H1 (cell line): Measurements from ENCODE around the gene KIAA0513. TPM values are rescaled to one million over a fixed set of nuclear protein-coding genes. Genes with fewer than 3 reads are reported as not detected.

Source experiments
- CTCF ChIA-PET: fragments of 300-600 bp; sonication (Branson Sonifier 250); formaldehyde crosslinking; loops from one replicate; lab custom pipeline; 2021; ENCODE audit not compliant: partially characterized antibody; lab: Charles Lee
- POLR2A ChIA-PET: fragments of 300-600 bp; sonication (Branson Sonifier 250); formaldehyde crosslinking; loops from one replicate; lab custom pipeline; 2021; ENCODE audit warnings: inconsistent platforms; ENCODE audit not compliant: partially characterized antibody; lab: Charles Lee
- DNase-seq, 2 experiments: peaks; one replicate each; pipeline versions ENCODE4 v3.0.0 to v3.0.0-alpha.2; 2010 to 2022; ENCODE audit warnings: low spot score in 2 of 2, low read depth in 1 of 2, mixed read lengths in 1 of 2
- FAIRE-seq: peaks from 2 replicates; lab custom pipeline; 2011; peaks lifted over from hg19 to GRCh38; lab: Jason Lieb, UNC
- H2AFZ ChIP-seq: 2 replicates; pipeline ENCODE4 v1.8.1; 2012; ENCODE audit warnings: low read length, inconsistent platforms
- H2AK5ac ChIP-seq: 2 replicates; pipeline ENCODE4 v1.6.1; 2013; ENCODE audit warnings: low read depth, low read length
- H2BK120ac ChIP-seq: replicated peaks from 2 replicates; pipeline ENCODE3; 2013; ENCODE audit warnings: low read depth, low read length, inconsistent platforms
- H2BK12ac ChIP-seq: 2 replicates; pipeline ENCODE4 v1.6.1; 2013; ENCODE audit warnings: low read depth, low read length
- H2BK15ac ChIP-seq: 2 replicates; pipeline ENCODE4 v1.6.1; 2013; ENCODE audit warnings: low read length
- H2BK20ac ChIP-seq: 2 replicates; pipeline ENCODE4 v1.6.1; 2013; ENCODE audit warnings: low read length
- H2BK5ac ChIP-seq: 2 replicates; pipeline ENCODE4 v1.6.1; 2013; ENCODE audit warnings: low read depth, low read length
- H3K14ac ChIP-seq: 2 replicates; pipeline ENCODE4 v1.6.1; 2013; ENCODE audit warnings: inconsistent platforms; ENCODE audit not compliant: insufficient read length
- H3K18ac ChIP-seq: 2 replicates; pipeline ENCODE4 v1.6.1; 2013; ENCODE audit warnings: low read length; ENCODE audit errors: extremely low read depth
- H3K23ac ChIP-seq: 2 replicates; pipeline ENCODE4 v1.6.1; 2013; ENCODE audit warnings: inconsistent platforms; ENCODE audit not compliant: insufficient read length
- H3K23me2 ChIP-seq: 2 replicates; pipeline ENCODE4 v1.6.1; 2013; ENCODE audit warnings: low read depth, low read length
- H3K27ac ChIP-seq: 2 replicates; pipeline ENCODE4 v1.6.1; 2011; ENCODE audit warnings: low read depth, low read length, inconsistent platforms
- H3K27me3 ChIP-seq, 4 experiments: replicated peaks in 1 of 4; 1 replicate in 1 of 4; 2 replicates in 3 of 4; pipeline versions ENCODE4 v1.6.1 to v1.8.1; 2011 to 2013; ENCODE audit warnings: low read length in 3 of 4, mild to moderate bottlenecking in 3 of 4, inconsistent platforms in 2 of 4, mixed read lengths in 2 of 4, moderate library complexity in 1 of 4; ENCODE audit not compliant: control insufficient read depth in 3 of 4, insufficient read depth in 3 of 4; ENCODE audit errors: extremely low read depth in 1 of 4
- H3K36me3 ChIP-seq, 4 experiments: 2 replicates each; pipeline versions ENCODE4 v1.6.1 to v1.8.1; 2011 to 2013; ENCODE audit warnings: mild to moderate bottlenecking in 4 of 4, low read length in 3 of 4, moderate library complexity in 2 of 4, control low read depth in 1 of 4, inconsistent platforms in 1 of 4; ENCODE audit not compliant: insufficient read depth in 4 of 4, control insufficient read depth in 2 of 4
- H3K4ac ChIP-seq: replicated peaks from 2 replicates; pipeline ENCODE3; 2013; ENCODE audit warnings: low read length, low read depth, mixed read lengths, inconsistent platforms; ENCODE audit not compliant: insufficient read length
- H3K4me1 ChIP-seq, 4 experiments: replicated peaks in 1 of 4; 1 replicate in 1 of 4; 2 replicates in 3 of 4; pipeline versions ENCODE4 v1.6.1 to v1.8.1; 2011 to 2013; ENCODE audit warnings: low read length in 3 of 4, inconsistent platforms in 2 of 4, mixed read lengths in 1 of 4; ENCODE audit not compliant: insufficient read depth in 4 of 4, control insufficient read depth in 3 of 4
- H3K4me2 ChIP-seq, 2 experiments: 2 replicates each; pipeline versions ENCODE4 v1.6.1 to v1.8.1; 2011 to 2013; ENCODE audit warnings: low read depth in 2 of 2, low read length in 2 of 2, control low read depth in 1 of 2, inconsistent platforms in 1 of 2, mild to moderate bottlenecking in 1 of 2; ENCODE audit not compliant: insufficient read depth in 1 of 2
- H3K4me3 ChIP-seq, 4 experiments: fragments of 200-600, 300-600 bp in 1 of 4; sonication (generic), shearing (Covaris generic), sonication (Bioruptor Twin) in 1 of 4; 2 replicates each; pipeline versions ENCODE4 v1.5.1 to v1.8.1; 2011 to 2016; ENCODE audit warnings: low read length in 4 of 4, low read depth in 3 of 4, control low read depth in 2 of 4, inconsistent platforms in 2 of 4, mild to moderate bottlenecking in 2 of 4, mixed read lengths in 1 of 4, moderate library complexity in 1 of 4; ENCODE audit not compliant: insufficient read depth in 2 of 4; ENCODE audit errors: extremely low read depth in 1 of 4
- H3K56ac ChIP-seq: replicated peaks from 2 replicates; pipeline ENCODE3; 2013; ENCODE audit warnings: low read depth, mild to moderate bottlenecking, mixed read lengths, low read length, inconsistent platforms; ENCODE audit not compliant: insufficient read length
- H3K79me1 ChIP-seq: 2 replicates; pipeline ENCODE4 v1.6.1; 2013; ENCODE audit warnings: low read depth, low read length, control low read depth
- H3K79me2 ChIP-seq, 2 experiments: 2 replicates each; pipeline versions ENCODE4 v1.6.1 to v1.8.1; 2012 to 2013; ENCODE audit warnings: low read length in 2 of 2, mild to moderate bottlenecking in 2 of 2, inconsistent platforms in 1 of 2; ENCODE audit not compliant: insufficient read depth in 2 of 2, control insufficient read depth in 1 of 2
- H3K9ac ChIP-seq, 4 experiments: replicated peaks in 1 of 4; 1 replicate in 1 of 4; 2 replicates in 3 of 4; pipeline versions ENCODE4 v1.6.1 to v1.8.1; 2011 to 2013; ENCODE audit warnings: low read depth in 3 of 4, low read length in 3 of 4, control low read depth in 2 of 4, mild to moderate bottlenecking in 2 of 4, moderate library complexity in 2 of 4, inconsistent platforms in 1 of 4; ENCODE audit errors: extremely low read depth in 1 of 4
- H3K9me3 ChIP-seq, 2 experiments: 2 replicates each; pipeline versions ENCODE4 v1.6.1 to v1.8.1; 2012 to 2013; ENCODE audit warnings: mild to moderate bottlenecking in 2 of 2, moderate library complexity in 2 of 2, control low read depth in 1 of 2, inconsistent platforms in 1 of 2, low read depth in 1 of 2, low read length in 1 of 2, mixed read lengths in 1 of 2; ENCODE audit not compliant: insufficient read depth in 2 of 2
- H4K20me1 ChIP-seq, 2 experiments: replicated peaks in 1 of 2; 2 replicates each; pipeline versions ENCODE3 to v1.8.1; 2011 to 2013; ENCODE audit warnings: inconsistent platforms in 2 of 2, low read length in 2 of 2, mild to moderate bottlenecking in 1 of 2; ENCODE audit not compliant: insufficient read depth in 2 of 2, control insufficient read depth in 1 of 2
- H4K5ac ChIP-seq: 2 replicates; pipeline ENCODE4 v1.6.1; 2013; ENCODE audit warnings: low read length, low read depth, mixed read lengths, inconsistent platforms; ENCODE audit not compliant: insufficient read length
- H4K8ac ChIP-seq: 2 replicates; pipeline ENCODE4 v1.8.0; 2013; ENCODE audit warnings: mild to moderate bottlenecking, moderate library complexity, low read length, inconsistent platforms; ENCODE audit not compliant: insufficient read depth; ENCODE audit errors: extremely low read depth
- H4K91ac ChIP-seq: replicated peaks from 2 replicates; pipeline ENCODE3; 2013; ENCODE audit warnings: low read length, mixed read lengths, inconsistent platforms; ENCODE audit not compliant: insufficient read length
- BACH1 ChIP-seq: IDR thresholded peaks from 2 replicates; pipeline ENCODE4 v1.6.1; 2012; ENCODE audit warnings: low read length, improper control_type of control experiment
- CEBPB ChIP-seq: IDR thresholded peaks from 2 replicates; pipeline ENCODE4 v1.6.1; 2012; ENCODE audit warnings: low read depth, low read length
- RXRA ChIP-seq: IDR thresholded peaks from 2 replicates; pipeline ENCODE4 v1.6.1; 2011; ENCODE audit warnings: low read depth, mild to moderate bottlenecking, low read length, moderate library complexity; ENCODE audit not compliant: insufficient read depth
- WGBS, 2 experiments: shearing (Covaris generic) in 1 of 2; methylation state at CpG; one replicate each; pipeline versions ENCODE4 v1.1.6 to v1.1.7; 2013 to 2015; ENCODE audit warnings: low lambda C conversion rate in 2 of 2, mixed read lengths in 2 of 2, inconsistent platforms in 1 of 2, low coverage in 1 of 2, missing lambda C conversion rate in 1 of 2; ENCODE audit not compliant: insufficient replicate concordance in 2 of 2, insufficient coverage in 1 of 2, insufficient read length in 1 of 2; ENCODE audit errors: extremely low coverage in 1 of 2, missing lambda C conversion rate in 1 of 2; 5-methylcytosine and 5-hydroxymethylcytosine counted together
- polyA plus RNA-seq, 7 experiments: library from polyadenylated mRNA; depleted of rRNA in 3 of 7; stranded (reverse) in 5 of 7; unstranded in 2 of 7; fragments of >200 nt in 5 of 7; fragments of 200-250 nt in 2 of 7; gene quantifications; 1 replicate in 5 of 7; 2 replicates in 1 of 7; 4 replicates in 1 of 7; pipeline versions ENCODE4 v1.2.1 to v1.2.3, GENCODE V29; 2011 to 2013; ENCODE audit warnings: missing spikeins in 2 of 7, mixed read lengths in 2 of 7
- total RNA-seq: library from RNA; stranded (reverse); fragmentation: NEBNext Ultra II Directional; extraction: Animal tissue kit (Norgen Biotek cat#: 25700); gene quantifications from 2 replicates; pipeline ENCODE4 v1.2.1, GENCODE V29; 2021

The KIAA0513 gene
- total and polyA plus RNA-seq, 2 of the 8 experiments (the other 6 are each of a cell fraction or from before 2014, with no cell fraction given): 2.1 to 6.1 TPM

DNA sequence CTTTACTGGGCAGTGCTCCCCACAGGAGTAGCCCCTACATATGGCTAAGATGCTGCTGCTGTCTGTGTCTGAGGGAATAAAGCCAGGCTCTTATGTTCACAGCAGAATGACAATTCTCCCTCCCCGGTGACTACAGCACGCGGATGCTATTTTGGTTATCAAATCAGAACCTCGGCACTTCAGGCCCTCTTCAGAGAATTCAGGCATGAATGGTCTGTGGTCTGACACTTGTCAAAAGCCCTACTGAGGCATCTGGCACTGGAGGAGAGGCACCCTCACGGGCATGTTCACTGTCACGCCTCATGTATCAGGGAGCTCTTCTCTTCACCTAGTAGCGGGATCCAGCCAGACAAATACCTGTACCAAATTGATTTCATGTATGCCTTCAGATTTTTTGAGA is 30.4 kb downstream of the KIAA0513 start:
- Histone ChIP-seq H4K91ac (no peak overlapping the region), H3K18ac (no peak overlapping the region), H3K23me2 (no peaks in the 10 kb centered on the region; the same call in 1 of the 2 replicates), H4K20me1 (no peaks in the 10 kb centered on the region), H4K5ac (no peak overlapping the region), H2BK5ac (no peak overlapping the region), H2BK12ac (no peak overlapping the region), H4K8ac (no peak overlapping the region), H2BK20ac (no peak overlapping the region), H3K56ac (no peak overlapping the region), H3K79me2 (no peaks in the 10 kb centered on the region), H3K79me1 (no peaks in the 10 kb centered on the region), H3K27me3 (no peaks in the 10 kb centered on the region), H3K9me3 (no peaks in the 10 kb centered on the region), H2BK120ac (no peak overlapping the region), H3K4me1 (peaks cover 4 to 16% (median 8%) of the 10 kb centered on the region in 4 experiments), H3K9ac (no peak overlapping the region), H2AFZ (no peak overlapping the region), H3K23ac (no peak overlapping the region), H2BK15ac (no peak overlapping the region), H2AK5ac (no peak overlapping the region), H3K4me3 (no peak overlapping the region), H3K4ac (no peak overlapping the region), H3K36me3 (no peaks in the 10 kb centered on the region), H3K4me2 (no peak overlapping the region), H3K14ac (no peak overlapping the region), H3K27ac (no peak overlapping the region)
- DNase-seq (no peak), FAIRE-seq (no peak)
- POLR2A ChIA-PET: interaction anchor here (2.4 kb wide), 1 partner anchor 11 kb away, joined by 5 read pairs; no protein-coding TSS in a partner anchor
- no peak for TF ChIP-seq CEBPB
- TF ChIP-seq BACH1: no peak
- no peak for TF ChIP-seq RXRA
- CTCF ChIA-PET: interaction anchor here (0.6 to 5.8 kb wide), 21 partner anchors 9 to 782 kb away, joined by 3 to 59 read pairs (median 8); no protein-coding TSS in a partner anchor
- 95% methylated on average over 7 of the region's 7 CpGs; no CpG with 5 or more reads in 1 of the 2 experiments for WGBS, 2 experiments
